ENCODE data around the gene ZNF605. TPM values are rescaled to one million over a fixed set of nuclear protein-coding genes. Genes with fewer than 3 reads are reported as not detected.
"Not testable (repeated sequence)": the region's sequence is repeated elsewhere in the genome, so short reads cannot be mapped to it uniquely, and the experiment has no call there.

The ZNF605 gene
- 24.0 TPM for total RNA-seq

DNA sequence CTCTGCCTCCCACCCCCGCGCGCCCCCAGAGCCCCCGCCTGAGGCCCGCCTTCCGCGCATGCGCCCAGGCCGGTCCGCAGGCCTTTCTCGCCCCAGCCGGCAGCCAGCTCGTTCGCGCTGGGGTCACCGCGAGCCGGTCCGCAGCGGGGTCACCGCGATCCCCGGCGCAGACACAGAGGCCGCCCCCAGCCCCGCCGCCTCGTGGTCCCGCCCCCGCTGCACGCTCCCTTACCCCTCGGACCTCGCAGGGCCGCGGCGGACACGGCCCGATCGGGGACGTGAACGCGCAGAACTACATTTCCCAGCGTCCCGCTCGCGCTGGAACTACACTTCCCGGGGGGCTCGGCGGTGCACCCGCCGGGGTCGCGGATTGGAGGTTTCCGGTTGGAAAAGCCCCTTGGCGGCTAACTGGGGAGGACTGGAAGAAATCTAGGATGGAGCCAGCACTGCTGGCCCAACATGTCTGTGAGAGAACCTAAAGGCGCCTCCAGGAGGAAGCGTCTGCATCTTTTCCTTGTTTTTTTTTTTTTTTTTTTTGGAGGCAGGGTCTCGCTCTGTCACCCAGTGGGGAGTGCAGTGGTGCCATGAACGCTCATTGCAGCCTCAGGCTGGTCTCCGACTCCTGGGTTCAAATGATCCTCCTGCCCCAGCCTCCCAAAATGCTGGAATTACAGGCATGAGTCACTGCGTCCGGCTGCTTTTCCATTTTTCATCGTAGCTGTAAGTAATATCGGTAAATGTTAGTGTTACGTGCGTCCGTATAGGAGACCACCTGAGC, at the start of gene ZNF605:
ZNF605 (minus strand) TSS at position 296 of the 778 bp plus-strand sequence. CDS start 10,671 bp downstream, outside the sequence.
- peak; percentile 90 for DNase-seq

DNA sequence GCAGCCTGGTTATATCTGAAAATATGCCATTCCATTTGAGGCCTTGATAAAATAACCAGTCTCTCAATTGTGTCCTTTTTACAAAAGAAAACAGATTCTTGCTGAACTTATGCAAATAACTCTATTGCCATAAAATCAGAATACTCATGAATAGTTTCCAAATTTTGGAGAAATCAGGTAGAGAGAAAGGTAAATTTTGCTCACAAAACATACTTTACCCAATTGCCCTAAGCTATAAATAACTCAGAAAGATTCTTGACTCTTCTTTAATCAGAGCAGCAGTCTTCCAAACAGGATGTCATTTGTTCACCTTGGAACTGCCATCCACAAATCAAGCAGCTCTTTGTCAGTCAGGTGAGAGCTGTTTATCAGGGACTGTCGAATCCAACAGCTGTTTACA, 42.6 kb upstream of the ZNF605 start:
- DNase-seq = no peak

DNA sequence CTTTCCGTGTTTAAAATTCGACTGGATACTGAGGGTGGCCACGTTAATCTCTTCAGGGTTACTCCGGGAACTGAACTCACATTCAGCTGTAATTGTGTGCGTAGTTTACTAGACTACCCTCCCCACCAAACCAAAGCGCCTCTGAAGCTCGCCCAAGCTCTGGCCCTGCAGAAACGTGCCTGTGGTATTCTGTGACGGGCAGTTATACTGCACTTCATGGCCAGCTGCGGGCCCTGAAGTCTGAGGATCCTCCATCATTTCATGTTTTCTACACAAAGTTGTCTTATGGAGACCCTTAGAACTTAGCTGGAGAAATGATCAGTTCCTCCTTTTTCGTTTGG, 30.7 kb upstream of the ZNF605 start:
- no peak for DNase-seq

DNA sequence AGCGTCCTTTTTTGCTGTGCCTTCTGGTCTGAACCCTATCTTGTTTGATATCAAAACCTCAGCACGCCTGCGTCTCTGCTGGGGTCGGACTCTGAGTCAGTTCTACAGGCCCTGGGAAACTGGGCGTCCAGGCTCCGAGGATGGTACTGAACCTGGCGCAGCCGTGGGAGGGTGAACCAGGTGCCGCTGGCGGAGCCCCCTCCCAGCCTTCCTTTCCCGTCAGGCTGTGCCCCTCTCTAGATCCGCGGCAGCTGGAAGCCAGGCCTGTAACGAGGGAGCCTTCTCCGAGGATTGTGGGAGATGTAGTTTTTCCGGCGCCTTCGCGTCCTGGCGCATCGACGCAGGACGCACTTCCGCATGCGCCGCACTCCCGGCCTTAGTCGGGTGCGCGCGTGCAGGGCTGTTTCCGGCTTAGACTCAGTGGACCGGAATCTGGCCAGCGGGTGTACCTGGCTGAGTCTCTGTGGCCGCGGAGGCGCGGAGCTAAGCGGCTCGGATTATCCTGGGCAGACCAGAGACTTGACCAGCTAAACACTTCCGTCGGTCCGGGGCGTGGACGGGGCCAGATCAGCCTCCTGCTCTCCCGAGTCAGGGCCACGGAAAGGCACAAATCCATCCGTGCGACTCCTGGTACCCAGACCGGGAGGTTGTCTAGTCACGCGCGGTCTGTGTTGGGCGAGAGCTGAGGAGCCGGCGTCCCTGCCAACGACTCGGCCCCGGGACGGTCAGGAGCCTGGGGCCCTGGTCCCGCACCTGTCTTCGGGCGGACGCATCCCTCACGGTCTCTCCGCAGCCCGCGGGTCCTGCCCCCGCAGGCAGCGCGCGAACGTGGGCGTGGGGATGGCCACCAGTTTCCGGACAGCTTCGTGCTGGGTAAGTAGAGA, 30.1 kb upstream of the ZNF605 start, which contains the start of gene ZNF26:
ZNF26 (plus strand) TSS at position 367 of the 884 bp plus-strand sequence; CDS start at position 841, 474 bp downstream.
- DNase-seq = peak; percentile 86

DNA sequence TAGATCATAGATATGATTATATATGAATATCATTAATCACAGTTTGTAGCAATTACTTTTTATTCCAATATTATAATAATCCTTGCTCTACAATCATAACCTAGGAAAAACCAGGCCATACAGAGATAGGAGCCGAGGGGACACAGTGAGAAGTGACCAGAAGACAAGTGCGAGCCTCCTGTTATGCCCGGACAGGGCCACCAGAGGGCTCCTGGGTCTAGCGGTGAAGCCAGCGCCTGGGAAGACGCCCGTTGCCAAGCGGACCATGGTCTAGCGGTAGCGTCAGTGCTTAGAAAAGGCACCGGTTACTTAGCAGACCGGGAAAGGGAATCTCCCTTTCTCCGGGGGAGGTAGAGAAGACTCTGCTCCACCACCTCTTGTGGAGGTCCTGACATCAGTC, 20.8 kb upstream of the ZNF605 start:
- not testable (repeated sequence) for DNase-seq

DNA sequence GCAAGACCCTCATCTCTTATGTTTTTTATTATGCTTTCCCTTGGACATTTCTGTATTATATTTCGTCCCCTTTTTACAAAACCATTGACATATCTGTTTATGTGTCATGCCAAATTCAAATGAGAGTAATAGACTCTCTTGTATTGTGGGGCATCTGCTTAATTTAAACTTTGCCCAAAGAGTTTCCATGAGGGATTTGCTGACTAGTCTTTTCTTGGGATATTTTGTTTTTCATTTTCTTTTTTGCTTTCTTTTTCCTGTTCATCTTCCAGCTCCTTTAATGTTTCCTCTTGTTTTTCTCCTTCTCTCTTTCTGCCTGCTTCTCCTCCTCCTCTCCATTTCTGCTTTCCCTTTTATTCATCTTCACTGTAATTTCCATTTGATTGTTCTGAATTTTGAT, 16.3 kb upstream of the ZNF605 start:
- DNase-seq = no peak

DNA sequence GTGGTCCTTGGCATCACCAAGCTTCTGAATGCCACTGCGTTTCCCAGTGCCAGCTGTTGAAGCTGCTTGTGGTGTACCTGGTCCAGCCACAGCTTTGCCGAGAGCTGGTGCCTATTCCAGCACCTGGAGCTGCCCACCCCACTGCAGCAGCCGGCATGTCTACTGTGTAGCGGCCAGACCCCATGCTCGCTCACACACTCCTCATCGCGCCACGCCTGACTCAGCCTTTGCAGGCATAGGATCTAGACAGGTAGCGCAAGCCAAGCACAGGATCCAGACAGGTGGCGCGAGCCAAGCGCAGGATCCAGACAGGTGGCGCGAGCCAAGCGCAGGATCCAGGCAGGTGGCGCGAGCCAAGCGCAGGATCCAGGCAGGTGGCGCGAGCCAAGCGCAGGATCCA, 11.6 kb upstream of the ZNF605 start:
- DNase-seq = no peak

DNA sequence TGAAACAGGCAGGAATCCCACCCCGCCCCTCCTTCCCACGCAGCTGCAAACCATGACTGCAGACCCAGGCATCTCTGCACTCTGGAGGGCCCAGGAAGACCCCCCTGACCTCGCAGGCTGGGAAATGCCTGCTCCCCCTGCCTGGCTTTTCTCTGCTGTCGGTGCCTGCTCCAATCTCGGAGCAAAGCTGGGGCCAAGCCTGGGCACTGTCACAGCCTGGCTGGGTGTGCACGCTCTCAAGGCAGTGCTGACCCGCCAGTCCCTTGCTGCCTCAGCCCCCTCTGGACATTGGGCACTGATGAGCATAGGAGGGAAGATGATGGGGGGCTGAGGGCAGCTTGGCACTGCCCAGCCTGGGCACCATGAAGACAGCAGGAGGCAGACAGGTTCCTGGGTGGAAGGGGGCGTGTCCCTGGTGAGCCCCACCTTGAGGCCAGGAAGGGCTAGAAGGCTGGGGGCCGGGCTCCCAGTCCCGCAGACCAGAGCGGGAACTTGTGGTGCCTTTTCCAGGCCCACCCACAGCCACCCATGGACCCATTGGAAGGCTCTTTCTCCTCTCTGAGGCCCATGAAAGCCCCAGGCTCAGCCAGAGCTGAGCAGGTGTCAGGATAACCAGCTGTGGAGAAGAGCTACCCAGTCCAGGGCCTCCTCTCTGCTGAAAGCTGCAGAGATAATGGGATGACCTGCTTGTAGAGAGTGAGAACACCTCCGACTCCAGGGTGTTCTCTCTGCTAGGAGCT, 10.7 kb upstream of the ZNF605 start:
- no peak for DNase-seq

DNA sequence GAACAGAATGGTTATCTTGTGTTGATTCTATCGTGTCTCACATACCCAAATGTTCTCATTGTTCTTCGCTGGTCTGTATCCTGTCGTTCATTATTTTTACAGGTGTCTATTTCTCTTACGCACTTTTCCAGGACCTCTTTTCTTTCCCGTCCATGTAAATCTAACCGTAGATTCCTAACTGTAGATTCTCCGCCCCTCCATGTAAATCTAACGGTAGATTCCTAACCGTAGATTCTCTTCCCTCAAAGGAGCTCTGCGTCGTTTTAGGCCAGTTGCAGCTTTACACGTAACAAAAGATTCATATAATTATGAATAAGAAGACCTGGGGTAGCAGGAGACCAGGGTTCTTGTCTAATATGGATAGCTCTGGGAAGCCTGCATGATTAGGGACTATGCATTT, 9.7 kb upstream of the ZNF605 start:
- no peak for DNase-seq

DNA sequence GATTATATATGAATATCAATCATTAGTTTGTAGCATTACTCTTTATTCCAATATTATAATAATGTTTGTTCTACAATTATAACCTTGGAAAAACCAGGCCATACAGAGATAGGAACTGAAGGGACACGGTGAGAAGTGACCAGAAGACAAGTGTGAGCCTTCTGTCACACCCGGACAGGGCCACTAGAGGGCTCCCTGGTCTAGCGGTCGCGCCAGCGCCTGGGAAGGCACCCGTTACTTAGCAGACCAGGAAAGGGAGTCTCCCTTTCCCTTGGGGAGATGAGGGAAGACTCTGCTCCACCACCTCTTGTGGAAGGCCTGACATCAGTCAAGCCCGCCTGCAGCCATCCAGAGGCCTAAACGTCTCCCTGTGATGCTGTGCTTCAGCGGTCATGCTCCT, 7.8 kb upstream of the ZNF605 start:
- not testable (repeated sequence) for DNase-seq

DNA sequence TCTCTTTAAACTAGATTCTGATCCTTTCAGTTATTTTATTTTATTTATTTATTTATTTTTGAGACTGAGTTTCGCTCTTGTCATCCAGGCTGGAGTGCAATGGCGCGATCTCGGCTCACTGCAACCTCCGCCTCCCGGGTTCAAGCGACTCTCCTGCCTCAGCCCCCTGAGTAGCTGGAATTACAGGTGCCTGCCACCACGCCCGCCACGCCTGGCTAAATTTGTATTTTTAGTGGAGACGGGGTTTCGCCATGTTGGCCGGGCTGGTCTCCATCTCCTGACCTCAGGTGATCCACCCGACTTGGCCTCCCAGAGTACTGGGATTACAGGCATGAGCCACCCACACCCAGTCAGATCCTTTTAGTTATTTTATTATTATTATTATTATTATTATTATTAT, 5.7 kb upstream of the ZNF605 start:
- not testable (repeated sequence) for DNase-seq

DNA sequence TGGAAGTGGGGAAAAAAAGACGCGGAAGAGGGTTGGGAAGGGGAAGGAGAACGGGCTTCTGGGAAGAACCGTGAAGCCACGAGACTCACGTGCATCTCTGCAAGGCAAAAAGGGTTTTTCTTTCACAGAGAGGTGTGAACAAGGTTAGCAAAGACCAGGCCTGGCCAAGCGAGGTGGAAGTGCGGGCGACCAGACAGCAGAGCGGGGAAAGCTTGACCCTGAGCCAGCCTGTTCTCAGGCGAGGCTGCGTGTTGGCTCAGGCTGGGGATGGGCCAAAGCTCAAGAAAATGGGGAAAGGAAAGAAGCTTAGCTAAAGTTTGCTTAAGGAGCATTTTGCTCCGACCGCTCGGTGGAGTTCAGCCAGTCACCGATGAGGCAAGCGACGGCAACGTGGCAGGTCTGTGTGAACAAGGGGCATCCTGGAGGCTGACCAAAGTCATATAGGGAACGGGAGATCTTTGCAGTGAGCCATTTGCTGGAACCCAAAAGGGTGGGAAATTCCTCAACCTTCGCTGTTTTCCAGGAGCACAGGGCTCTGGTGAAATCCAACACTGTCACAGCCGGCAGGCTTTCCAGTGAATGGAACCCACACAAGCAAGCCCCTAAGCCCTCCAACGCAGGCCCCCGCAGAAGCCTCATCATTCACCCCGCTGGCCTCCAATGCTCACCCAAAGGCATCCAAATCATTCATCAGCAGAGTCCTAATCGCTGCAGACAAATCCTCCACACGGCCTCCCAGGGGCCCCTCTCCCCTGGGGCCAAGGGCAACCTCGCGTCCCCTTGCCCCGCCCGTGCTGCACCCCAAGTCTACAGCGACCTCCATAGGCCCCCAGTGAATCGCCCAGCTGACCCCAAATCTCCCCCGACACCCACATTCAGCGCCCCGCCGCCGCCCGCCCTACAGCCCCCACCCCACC, 754 bp downstream of the ZNF605 start:
- DNase-seq = peak; percentile 42

DNA sequence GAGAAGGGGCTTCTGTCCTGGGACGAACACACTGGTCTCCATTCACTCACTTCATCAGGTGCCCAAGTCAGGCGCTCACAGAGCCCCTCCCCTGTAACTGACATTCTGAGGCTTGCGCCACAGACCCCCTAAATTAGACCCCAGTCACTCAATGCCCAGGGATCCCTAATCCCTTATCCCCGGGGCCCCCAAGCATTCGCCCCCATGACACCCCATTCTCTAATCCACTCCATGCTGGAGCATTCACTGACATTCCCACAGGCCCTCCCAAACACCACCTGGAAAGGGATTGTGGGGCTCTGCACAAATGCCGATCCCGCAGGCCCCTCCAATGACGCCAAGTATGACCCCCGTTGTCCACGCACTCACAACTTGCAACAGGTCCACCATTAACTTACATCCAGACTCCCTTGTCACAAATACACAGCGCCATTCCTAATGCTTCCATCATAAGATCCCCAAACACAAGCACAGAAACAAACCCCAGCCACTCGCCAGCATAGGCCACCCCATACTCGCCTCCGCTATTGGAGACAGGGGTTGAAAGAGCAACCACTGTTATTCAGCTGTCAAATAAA, 1.5 kb downstream of the ZNF605 start:
- DNase-seq = no peak

DNA sequence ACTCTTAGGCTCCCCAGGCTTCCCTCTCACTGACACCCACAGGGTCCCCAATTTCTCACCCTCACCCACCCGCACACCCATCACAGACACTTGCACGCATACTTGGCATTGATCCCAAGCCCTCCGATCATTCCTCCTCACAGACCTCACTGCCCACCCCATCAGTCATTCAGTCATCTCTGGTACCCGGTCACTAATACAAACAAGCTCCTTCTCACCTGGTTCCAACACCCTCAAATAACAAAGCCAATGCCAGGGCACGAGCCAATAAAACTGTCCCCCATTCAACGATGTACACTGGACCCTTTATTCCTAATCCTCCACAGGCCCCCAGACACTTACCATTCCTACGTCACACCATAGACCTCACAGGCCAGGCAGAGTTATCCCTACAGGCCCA, 2.3 kb downstream of the ZNF605 start:
- no peak for DNase-seq

DNA sequence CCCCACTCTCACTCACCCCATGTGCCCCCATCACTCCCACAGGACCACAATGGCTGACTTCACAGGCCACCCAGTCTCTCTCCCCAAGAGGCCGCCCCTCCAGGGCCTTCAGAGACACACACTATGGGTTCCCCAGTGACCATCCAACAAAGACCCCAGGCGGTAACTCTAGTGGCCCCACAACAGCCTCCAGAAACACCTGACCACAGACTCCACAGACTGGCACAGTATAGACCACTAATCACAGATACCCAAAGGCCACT, 3.0 kb downstream of the ZNF605 start:
- no peak for DNase-seq

DNA sequence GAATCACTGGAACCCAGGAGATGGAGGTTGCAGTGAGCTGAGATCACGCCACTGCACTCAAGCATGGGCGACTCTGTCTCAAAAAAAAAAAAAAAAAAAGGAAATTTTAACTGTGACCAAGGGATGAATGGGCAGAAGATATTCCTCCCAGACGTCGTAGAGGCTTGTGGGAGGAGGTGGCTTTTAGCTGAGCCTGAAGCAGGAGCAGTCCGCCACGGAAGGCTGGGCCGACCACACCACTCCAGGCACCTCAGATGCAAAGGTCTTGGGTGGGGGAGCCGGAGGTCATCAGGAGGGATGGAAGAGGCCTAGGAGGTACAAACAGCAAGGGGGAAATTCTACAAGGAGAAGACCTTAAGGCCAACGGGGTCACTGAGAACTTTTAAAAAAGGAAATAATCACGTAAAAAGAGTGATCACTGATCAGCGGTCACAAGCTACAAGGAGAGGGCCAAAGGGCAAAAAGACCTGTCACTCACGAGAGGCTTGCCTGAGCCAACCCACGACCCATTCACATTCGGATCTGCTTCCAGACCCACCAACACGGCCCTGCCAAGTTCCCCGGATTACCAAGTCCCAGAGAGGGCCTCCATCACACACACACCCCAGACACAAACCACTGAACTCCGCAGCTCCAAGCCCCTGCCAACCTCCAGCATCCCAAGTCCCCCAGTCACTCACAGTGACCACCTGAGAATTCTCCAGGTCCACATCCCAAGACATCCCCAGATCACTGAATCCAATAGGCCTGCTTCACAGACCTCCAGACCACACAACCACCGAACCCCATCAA, 3.5 kb downstream of the ZNF605 start:
- DNase-seq = no peak

DNA sequence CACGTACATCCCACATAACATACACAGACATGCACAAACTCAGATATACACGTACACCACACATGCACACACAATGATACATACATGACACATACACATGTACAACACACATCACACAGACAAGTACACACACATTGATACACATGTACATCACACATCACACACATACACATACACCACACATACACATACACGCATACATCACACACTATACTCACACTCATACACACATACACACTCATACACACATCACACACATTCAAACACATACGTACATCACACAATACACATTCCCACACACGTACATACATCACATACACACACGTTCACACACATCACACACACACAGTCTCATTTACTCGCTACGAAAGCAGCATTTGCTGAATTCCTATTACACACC, 4.5 kb downstream of the ZNF605 start:
- no peak for DNase-seq

DNA sequence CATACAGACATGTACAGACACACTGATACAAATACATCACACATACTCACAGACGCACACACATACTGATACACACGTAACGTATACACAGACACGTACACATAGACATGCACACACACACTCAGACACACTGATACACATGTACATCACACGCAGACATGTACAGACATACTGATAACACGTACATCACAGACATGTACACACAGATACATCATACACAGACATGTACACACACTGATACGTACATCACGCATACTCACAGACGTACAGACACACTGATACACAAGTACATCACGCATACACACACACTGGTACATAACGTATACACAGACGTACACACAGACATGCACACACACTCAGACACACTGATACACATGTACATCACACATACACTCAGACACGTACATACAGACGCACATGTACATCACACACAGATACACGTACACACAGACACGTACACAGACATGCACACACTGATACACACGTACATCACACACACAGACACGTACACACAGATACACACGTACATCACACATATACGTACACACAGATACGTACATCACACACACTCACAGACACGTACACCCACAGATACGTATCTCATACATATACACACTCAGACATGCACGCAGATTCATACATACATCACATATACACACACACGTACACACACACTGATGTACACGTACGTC, 5.1 kb downstream of the ZNF605 start:
- DNase-seq = no peak

DNA sequence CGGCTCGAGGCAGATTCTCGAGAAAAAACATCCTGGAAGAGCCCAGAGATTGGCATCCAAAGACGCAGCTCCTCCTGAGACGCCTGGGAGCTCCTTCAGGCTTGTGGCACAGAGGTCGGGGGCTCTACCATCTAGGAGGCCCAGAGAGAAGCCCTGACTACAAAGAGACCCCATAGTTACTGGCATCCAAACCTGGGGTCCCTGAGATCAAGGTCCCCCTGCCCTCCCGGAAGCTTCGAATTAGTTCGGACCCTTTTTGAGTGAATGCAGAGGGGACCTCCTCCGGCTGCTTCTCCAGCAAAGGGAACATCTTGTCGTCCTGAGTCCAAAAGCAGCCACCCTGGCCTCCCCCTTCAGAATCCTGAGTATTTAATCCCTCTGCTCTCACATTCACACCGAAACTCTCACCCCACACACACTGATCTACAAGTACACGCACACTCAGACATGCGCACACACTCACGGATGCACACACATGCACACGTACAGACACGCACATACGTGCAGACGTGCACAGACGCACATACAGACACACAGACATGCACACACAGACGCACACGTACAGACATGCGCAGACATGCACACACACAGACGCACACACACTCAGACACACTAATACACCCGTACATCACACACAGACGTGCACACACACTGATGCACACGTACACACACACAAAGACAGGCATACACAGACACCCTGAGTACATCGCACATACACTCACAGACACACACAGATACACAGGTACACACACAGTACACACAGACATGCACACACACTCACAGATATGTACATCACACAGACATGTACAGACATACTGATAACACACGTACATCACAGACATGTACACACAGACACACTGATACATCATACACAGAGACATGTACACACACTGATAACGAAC, 5.9 kb downstream of the ZNF605 start:
- DNase-seq = no peak

Measured in occipital lobe (tissue), 2 donors.